Measurements from ENCODE around the gene ATP5F1D. TPM values are rescaled to one million over a fixed set of nuclear protein-coding genes. Genes with fewer than 3 reads are reported as not detected.

Gene ATP5F1D
- total and polyA plus RNA-seq, 11 donors, result 201 to 1,034 (median 459) TPM

DNA sequence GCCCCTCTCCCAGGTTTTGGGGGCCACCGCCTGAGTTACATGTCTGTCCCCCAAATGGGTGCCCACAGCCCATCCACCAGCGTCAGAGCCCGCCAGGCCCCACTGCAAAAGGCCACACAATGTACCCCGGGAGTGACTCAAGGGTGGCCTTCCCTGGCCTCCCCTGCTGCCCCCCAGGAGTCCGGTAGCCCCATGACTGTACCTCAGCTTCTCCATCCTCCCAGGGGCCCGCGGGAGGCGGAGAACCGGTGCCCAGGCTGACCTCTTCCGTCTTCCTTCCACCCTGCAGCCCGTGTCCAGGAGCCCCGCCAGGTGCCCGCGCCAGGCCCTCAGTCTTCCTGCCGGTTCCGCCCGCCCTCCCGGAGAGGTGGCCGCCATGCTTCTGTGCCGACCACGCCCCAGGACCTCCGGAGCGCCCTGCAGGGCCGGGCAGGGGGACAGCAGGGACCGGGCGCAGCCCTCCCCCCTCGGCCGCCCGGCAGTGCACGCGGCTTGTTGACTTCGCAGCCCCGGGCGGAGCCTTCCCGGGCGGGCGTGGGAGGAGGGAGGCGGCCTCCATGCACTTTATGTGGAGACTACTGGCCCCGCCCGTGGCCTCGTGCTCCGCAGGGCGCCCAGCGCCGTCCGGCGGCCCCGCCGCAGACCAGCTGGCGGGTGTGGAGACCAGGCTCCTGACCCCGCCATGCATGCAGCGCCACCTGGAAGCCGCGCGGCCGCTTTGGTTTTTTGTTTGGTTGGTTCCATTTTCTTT, 14.1 kb upstream of the ATP5F1D start:
- Histone ChIP-seq H3K27ac (no peak overlapping the region), H3K36me3 (peaks cover 0 to 59% (median 50%) of the 10 kb centered on the region in 9 donors), H3K27me3 (no peaks in the 10 kb centered on the region), H3K9me3 (no peaks in the 10 kb centered on the region), H3K4me1 (peaks cover 0 to 20% (median 5%) of the 10 kb centered on the region in 12 donors), H3K4me3 (no peak overlapping the region)
- intact Hi-C loops (cut with DNase I), result no loop called here
- 91 to 94% (median 92%) methylated on average over 45 to 56 of the region's 56 CpGs for WGBS, 4 donors
- peak in 1 of 5 donors; percentile 21 for DNase-seq
- TF ChIP-seq, protein P1, sequence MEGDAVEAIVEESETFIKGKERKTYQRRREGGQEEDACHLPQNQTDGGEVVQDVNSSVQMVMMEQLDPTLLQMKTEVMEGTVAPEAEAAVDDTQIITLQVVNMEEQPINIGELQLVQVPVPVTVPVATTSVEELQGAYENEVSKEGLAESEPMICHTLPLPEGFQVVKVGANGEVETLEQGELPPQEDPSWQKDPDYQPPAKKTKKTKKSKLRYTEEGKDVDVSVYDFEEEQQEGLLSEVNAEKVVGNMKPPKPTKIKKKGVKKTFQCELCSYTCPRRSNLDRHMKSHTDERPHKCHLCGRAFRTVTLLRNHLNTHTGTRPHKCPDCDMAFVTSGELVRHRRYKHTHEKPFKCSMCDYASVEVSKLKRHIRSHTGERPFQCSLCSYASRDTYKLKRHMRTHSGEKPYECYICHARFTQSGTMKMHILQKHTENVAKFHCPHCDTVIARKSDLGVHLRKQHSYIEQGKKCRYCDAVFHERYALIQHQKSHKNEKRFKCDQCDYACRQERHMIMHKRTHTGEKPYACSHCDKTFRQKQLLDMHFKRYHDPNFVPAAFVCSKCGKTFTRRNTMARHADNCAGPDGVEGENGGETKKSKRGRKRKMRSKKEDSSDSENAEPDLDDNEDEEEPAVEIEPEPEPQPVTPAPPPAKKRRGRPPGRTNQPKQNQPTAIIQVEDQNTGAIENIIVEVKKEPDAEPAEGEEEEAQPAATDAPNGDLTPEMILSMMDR (IDR thresholded peaks at IDR 0.05), result no peak
- TF ChIP-seq POLR2A (IDR thresholded peaks at IDR 0.05), result no peak
- ATAC-seq, result no peak

DNA sequence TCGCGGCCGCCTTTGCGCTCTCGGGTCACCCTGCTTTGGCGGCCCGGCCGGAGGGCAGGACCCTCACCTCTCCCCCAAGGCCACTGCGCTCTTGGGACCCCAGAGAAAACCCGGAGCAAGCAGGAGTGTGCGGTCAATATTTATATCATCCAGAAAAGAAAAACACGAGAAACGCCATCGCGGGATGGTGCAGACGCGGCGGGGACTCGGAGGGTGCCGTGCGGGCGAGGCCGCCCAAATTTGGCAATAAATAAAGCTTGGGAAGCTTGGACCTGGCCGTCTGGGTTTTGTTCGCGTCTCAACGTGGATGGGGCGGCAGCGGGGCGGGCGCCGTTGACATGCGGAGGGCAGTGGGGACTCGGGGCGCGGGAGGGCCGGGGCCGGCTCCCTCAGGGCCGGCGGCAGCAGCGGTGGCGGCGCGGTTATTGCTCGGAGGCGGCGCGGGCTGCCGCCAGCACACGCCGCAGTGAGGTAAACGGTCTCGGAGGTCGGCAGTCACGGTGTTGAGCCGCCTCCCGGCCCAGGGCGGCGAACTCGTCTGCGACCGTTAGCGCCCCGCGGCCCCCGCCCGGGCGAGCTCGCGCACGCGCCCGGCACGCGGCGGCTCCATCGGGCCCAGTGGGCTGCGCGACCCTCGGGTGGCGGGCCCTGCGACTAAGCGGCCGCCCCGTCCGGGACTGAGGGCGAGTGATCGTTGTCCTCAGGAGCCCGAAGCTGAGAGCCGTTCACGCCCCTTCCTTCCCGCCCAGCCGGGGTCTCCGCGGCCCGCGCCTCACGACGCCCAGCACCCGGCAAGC, 13.2 kb upstream of the ATP5F1D start:
- DNase-seq (no peak), ATAC-seq (no peak)
- Histone ChIP-seq H3K27ac (no peak overlapping the region), H3K36me3 (peaks cover 0 to 50% (median 41%) of the 10 kb centered on the region in 9 donors), H3K4me3 (no peak overlapping the region), H3K27me3 (no peaks in the 10 kb centered on the region), H3K9me3 (no peaks in the 10 kb centered on the region), H3K4me1 (peaks cover 0 to 20% (median 12%) of the 10 kb centered on the region in 12 donors)
- 96 to 97% (median 97%) methylated on average over 97 to 100 of the region's 100 CpGs for WGBS, 4 donors
- no peak for TF ChIP-seq POLR2A (IDR thresholded peaks at IDR 0.05)
- TF ChIP-seq, protein P1 (IDR thresholded peaks at IDR 0.05), result no peak
- intact Hi-C loops (cut with DNase I), result no loop called here

DNA sequence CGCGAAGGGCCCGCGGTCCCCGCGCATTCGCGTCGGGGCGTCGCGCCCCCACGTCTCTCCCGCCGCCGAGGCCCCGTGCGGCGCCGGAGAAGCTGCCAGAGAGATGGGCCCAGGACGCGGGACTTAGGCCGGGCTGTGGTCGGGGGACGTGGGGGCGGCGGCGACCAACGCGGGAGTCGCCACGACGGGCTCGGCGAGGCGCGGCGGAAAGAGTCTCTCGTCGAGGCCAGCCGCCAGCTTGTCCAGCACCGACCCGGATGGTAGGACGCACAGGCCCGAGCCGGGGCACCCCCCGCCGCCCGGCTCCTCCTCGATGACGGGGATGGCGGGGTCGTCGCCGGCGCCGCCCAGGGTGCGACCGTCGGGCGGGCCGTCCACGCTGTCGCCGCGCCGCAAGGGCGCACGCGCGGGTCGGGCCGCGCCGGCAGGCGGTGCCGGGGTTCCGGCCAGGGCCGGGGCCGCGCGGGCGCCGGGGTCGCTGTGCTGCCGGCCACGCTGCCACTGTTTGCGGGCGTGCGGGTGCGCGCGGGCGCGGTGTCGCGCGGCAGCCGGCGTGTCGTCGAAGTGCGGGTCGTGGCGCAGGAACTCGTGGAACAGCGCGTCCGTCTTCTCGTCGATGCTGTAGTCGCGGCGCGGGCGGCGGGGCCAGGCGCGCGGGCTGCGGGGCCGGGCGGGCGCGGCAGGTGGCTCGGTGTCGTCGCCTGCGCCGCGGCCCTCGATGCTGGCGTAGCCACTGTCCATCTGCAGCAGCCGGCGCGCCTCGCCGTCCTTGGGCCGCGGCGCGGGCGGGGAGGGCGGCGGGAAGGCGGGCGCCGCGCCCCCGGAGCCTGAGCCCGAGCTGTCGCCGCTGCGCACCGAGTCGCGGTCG, 12.3 kb upstream of the ATP5F1D start:
- intact Hi-C loops (cut with DNase I), result no loop called here
- 94 to 96% (median 96%) methylated on average over 120 to 158 of the region's 158 CpGs for WGBS, 4 donors
- H3K36me3 ChIP-seq, result peaks cover 0 to 42% (median 33%) of the 10 kb centered on the region in 9 donors
- H3K9me3 ChIP-seq, result no peaks in the 10 kb centered on the region
- ATAC-seq (no peak), DNase-seq (no peak)
- H3K27me3 ChIP-seq, result no peaks in the 10 kb centered on the region
- H3K27ac ChIP-seq, result no peak overlapping the region
- H3K4me3 ChIP-seq, result no peak overlapping the region
- no peak for TF ChIP-seq POLR2A (IDR thresholded peaks at IDR 0.05)
- TF ChIP-seq, protein P1 (IDR thresholded peaks at IDR 0.05), result no peak
- H3K4me1 ChIP-seq, result peaks cover 0 to 22% (median 13%) of the 10 kb centered on the region in 12 donors
